PFSK-1 (cell line): ENCODE results near the gene GPLD1.

ENCODE experiments used
- FOXP2 ChIP-seq: optimal IDR thresholded peaks from 2 replicates; pipeline ENCODE3; 2011; ENCODE audit warnings: borderline replicate concordance, control low read depth, inconsistent platforms; ENCODE audit not compliant: insufficient read depth; ENCODE audit errors: extremely low read length, extremely low read depth
- POLR2AphosphoS5 ChIP-seq: IDR thresholded peaks from 2 replicates; pipeline ENCODE4 v1.6.1; 2012; ENCODE audit warnings: low read depth, mild to moderate bottlenecking, control low read depth, low read length, moderate library complexity
- SIN3A ChIP-seq: IDR thresholded peaks from 2 replicates; pipeline ENCODE4 v1.6.1; 2012; ENCODE audit warnings: mild to moderate bottlenecking, low read length, moderate library complexity, borderline replicate concordance; ENCODE audit not compliant: insufficient read depth
- TAF1 ChIP-seq: IDR thresholded peaks from 2 replicates; pipeline ENCODE4 v1.6.1; 2012; ENCODE audit warnings: low read length, control low read depth, borderline replicate concordance; ENCODE audit not compliant: insufficient read depth
- TF ChIP-seq, protein P1 (sequence below), 2 experiments: IDR thresholded peaks; 2 replicates each; pipeline versions ENCODE4 v1.6.1 to v1.8.0; 2011 to 2012; ENCODE audit warnings: low read depth in 2 of 2, low read length in 2 of 2, control low read depth in 1 of 2, inconsistent platforms in 1 of 2, mild to moderate bottlenecking in 1 of 2, moderate library complexity in 1 of 2; ENCODE audit not compliant: insufficient read depth in 1 of 2

Gene GPLD1

GRCh38 chr6:24481449-24481848 lies 7.9 kb downstream of the GPLD1 start:
- TF ChIP-seq TAF1, result no peak
- TF ChIP-seq, protein P1, sequence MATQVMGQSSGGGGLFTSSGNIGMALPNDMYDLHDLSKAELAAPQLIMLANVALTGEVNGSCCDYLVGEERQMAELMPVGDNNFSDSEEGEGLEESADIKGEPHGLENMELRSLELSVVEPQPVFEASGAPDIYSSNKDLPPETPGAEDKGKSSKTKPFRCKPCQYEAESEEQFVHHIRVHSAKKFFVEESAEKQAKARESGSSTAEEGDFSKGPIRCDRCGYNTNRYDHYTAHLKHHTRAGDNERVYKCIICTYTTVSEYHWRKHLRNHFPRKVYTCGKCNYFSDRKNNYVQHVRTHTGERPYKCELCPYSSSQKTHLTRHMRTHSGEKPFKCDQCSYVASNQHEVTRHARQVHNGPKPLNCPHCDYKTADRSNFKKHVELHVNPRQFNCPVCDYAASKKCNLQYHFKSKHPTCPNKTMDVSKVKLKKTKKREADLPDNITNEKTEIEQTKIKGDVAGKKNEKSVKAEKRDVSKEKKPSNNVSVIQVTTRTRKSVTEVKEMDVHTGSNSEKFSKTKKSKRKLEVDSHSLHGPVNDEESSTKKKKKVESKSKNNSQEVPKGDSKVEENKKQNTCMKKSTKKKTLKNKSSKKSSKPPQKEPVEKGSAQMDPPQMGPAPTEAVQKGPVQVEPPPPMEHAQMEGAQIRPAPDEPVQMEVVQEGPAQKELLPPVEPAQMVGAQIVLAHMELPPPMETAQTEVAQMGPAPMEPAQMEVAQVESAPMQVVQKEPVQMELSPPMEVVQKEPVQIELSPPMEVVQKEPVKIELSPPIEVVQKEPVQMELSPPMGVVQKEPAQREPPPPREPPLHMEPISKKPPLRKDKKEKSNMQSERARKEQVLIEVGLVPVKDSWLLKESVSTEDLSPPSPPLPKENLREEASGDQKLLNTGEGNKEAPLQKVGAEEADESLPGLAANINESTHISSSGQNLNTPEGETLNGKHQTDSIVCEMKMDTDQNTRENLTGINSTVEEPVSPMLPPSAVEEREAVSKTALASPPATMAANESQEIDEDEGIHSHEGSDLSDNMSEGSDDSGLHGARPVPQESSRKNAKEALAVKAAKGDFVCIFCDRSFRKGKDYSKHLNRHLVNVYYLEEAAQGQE (IDR thresholded peaks at IDR 0.05; ENCODE audit: insufficient read depth in 1 of 2, low read depth in 2 of 2, low read length in 2 of 2), result no peak
- TF ChIP-seq SIN3A, result no peak
- no peak for TF ChIP-seq FOXP2
- no peak for TF ChIP-seq POLR2AphosphoS5

DNA sequence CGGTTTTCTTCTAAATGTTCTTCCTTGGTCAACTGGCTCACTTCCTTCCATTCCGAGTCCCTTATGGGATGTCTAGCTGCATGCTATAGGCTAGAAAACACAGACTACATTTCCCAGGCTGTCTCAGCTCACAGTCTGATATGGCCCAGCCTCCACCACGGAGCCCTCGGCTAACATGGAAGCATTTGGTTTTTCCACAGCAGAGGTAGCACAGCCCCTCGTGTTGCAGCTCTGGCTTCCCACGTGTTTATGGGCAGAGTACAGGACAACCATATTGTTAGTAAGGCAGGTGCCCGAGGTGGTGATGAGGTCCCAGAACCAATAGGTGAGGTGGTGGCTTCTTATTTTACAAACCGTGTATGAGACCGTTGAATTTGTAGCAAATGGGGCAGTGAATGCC lies 8.7 kb downstream of the GPLD1 start:
- TF ChIP-seq, protein P1 (IDR thresholded peaks at IDR 0.05; ENCODE audit: insufficient read depth in 1 of 2, low read depth in 2 of 2, low read length in 2 of 2), result no peak
- TF ChIP-seq POLR2AphosphoS5 (no peak), TAF1 (no peak), FOXP2 (no peak), SIN3A (no peak)

DNA sequence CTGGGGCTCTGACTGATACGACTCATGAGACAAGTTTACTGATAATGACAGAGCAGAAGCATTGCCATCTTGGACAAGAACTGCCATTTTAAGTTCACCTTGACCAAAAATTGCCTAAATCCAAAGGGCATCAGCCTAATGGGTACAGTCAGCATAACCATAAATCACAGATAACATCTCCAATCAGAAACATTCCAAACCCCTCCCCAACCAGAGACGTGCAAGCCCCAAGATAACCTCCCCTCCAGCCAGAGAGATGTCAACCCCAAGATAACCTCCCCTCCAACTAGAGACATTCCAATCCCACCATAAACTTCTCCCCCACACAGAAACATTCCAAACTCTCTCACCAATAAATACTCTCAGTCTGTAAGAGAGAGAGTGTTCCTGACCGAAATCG lies 10.5 kb downstream of the GPLD1 start:
- no peak for TF ChIP-seq POLR2AphosphoS5
- TF ChIP-seq TAF1, result no peak
- no peak for TF ChIP-seq FOXP2
- TF ChIP-seq, protein P1 (IDR thresholded peaks at IDR 0.05; ENCODE audit: insufficient read depth in 1 of 2, low read depth in 2 of 2, low read length in 2 of 2), result no peak
- no peak for TF ChIP-seq SIN3A

DNA sequence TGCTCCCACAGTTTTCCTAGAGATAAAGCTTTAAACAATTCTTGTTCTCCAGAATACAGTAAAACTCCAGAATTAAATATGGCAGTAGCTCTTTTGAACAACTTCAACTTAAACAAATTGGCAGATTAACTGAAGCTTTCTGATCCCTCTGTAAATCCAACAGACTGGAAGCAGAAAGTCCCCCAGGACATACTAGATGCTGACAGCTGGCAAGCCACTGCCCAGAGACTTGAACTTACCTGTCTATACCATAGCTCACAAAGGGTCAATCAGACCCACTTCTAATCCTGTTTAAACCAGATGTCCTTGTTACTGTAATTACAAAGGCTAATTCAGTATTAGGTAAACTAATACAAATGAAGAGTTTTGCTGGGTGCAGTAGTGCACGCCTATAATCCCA lies 12.3 kb downstream of the GPLD1 start:
- TF ChIP-seq, protein P1 (IDR thresholded peaks at IDR 0.05; ENCODE audit: insufficient read depth in 1 of 2, low read depth in 2 of 2, low read length in 2 of 2), result no peak
- TF ChIP-seq FOXP2 (no peak), POLR2AphosphoS5 (no peak), TAF1 (no peak), SIN3A (no peak)

DNA sequence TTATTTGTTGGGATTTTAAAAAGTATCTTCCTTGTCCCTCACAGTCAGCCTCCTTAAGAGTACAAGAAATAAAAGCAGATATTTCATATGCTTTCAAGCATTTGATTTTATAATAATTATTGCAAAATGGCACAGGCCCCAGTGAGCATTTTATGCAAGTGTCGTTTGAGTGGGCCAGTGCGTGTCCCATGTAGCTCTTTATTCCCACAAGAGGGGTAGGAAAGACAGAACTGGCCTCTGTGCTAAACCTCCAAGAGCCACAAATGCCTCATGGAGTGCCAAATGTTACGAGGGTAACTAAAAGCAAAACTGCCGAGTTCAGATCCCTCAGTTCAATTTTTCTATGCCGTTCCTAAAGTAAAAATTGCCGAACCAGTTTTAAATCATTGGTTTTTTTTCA lies 12.7 kb downstream of the GPLD1 start:
- TF ChIP-seq FOXP2, result no peak
- TF ChIP-seq, protein P1 (IDR thresholded peaks at IDR 0.05; ENCODE audit: insufficient read depth in 1 of 2, low read depth in 2 of 2, low read length in 2 of 2), result no peak
